ENCODE results near the gene GCFC2.
"Not testable (repeated sequence)": the region's sequence is repeated elsewhere in the genome, so short reads cannot be mapped to it uniquely, and the experiment has no call there.

DNA sequence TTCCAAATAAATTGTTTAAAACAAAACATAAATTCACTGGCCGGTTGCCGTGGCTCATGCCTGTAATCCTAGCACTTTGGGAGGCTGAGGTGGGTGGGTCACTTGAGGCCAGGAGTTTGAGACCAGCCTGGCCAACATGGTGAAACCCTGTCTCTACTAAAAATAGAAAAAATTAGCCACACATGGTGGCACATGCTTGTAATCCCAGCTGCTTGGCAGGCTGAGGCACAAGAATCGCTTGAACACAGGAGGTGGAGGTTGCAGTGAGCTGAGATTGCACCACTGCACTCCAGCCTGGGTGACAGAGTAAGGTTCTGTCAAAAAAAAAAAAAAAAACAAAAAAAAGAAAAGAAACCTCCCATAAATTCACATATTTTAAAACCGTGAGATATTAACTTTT, 35.3 kb downstream of the GCFC2 start:
- TF ChIP-seq CTCF (IDR thresholded peaks at IDR 0.05; ENCODE audit: low read depth, low read length); EZH2phosphoT487 (IDR thresholded peaks at IDR 0.05; ENCODE audit: low read depth): not testable (repeated sequence)

Data from OCI-LY3 (cell line).